Smooth muscle cell (in vitro differentiated cells): Measurements from ENCODE around the gene RPS6KC1. TPM values are rescaled to one million over a fixed set of nuclear protein-coding genes. Genes with fewer than 3 reads are reported as not detected.
A peak's percentile ranks its signal among the peaks of the same experiment; 100 is the strongest.

Experiments used
- DNase-seq: peaks from one replicate; lab custom pipeline; 2025; ENCODE audit not compliant: unreplicated experiment; lab: John Stamatoyannopoulos, UW
- H2AFZ ChIP-seq: fragments of 200-600 bp; sonication (generic); 2 replicates; pipeline ENCODE4 v1.6.0; 2016; ENCODE audit warnings: antibody characterized with exemption, low read depth, mild to moderate bottlenecking
- H3F3A ChIP-seq: fragments of 200-600 bp; sonication (generic); 2 replicates; pipeline ENCODE4 v1.6.0; 2017; ENCODE audit warnings: antibody characterized with exemption, low read depth
- H3K27ac ChIP-seq: fragments of 200-600 bp; sonication (generic); 2 replicates; pipeline ENCODE4 v1.5.1; 2016; ENCODE audit warnings: low read depth, mild to moderate bottlenecking
- H3K27me3 ChIP-seq: fragments of 200-600 bp; sonication (generic); 2 replicates; pipeline ENCODE4 v1.6.1; 2016; ENCODE audit warnings: low read depth, mild to moderate bottlenecking
- H3K36me3 ChIP-seq: fragments of 200-600 bp; sonication (generic); 2 replicates; pipeline ENCODE4 v1.5.1; 2016; ENCODE audit warnings: low read depth
- H3K4me1 ChIP-seq: fragments of 200-600 bp; sonication (generic); 2 replicates; pipeline ENCODE4 v1.5.1; 2016; ENCODE audit warnings: low read depth
- H3K4me2 ChIP-seq: fragments of 200-600 bp; sonication (generic); 2 replicates; pipeline ENCODE4 v1.6.0; 2016; ENCODE audit warnings: mild to moderate bottlenecking
- H3K4me3 ChIP-seq: fragments of 200-600 bp; sonication (generic); 2 replicates; pipeline ENCODE4 v1.5.1; 2016; ENCODE audit warnings: mild to moderate bottlenecking
- H3K79me2 ChIP-seq: fragments of 200-600 bp; sonication (generic); 2 replicates; pipeline ENCODE4 v1.6.0; 2016; ENCODE audit warnings: low read depth, mild to moderate bottlenecking
- H3K9ac ChIP-seq: fragments of 200-600 bp; sonication (generic); 2 replicates; pipeline ENCODE4 v1.6.0; 2016; ENCODE audit warnings: low read depth
- H3K9me3 ChIP-seq: fragments of 200-600 bp; sonication (generic); replicated peaks from 2 replicates; pipeline ENCODE4 v1.5.1; 2016; ENCODE audit warnings: low read depth
- H4K20me1 ChIP-seq: fragments of 200-600 bp; sonication (generic); 2 replicates; pipeline ENCODE4 v1.6.0; 2016; ENCODE audit warnings: low read depth
- WGBS: methylation state at CpG from one replicate; pipeline ENCODE4 v1.1.7; 2016; ENCODE audit warnings: low lambda C conversion rate; 5-methylcytosine and 5-hydroxymethylcytosine counted together
- polyA plus RNA-seq: library from polyadenylated mRNA; unstranded; fragments of >200 nt; fragmentation: Nextera tagmentation; extraction: Ambion mirVana; gene quantifications from 2 replicates; pipeline ENCODE4 v1.2.1, GENCODE V29; 2016
- total RNA-seq: library from RNA; depleted of rRNA; stranded (reverse); fragments of >200 nt; gene quantifications from 2 replicates; pipeline ENCODE4 v1.2.3, GENCODE V29; 2014
- TF ChIP-seq, protein P1 (sequence below): fragments of 200-600 bp; sonication (generic); IDR thresholded peaks from 2 replicates; pipeline ENCODE4 v1.5.1; 2017; ENCODE audit warnings: borderline replicate concordance, mild to moderate bottlenecking, antibody characterized with exemption; ENCODE audit not compliant: insufficient read depth, poor library complexity, severe bottlenecking

Gene RPS6KC1
- total and polyA plus RNA-seq, 2 experiments from 2014 or later = 17.6 to 30.8 TPM

DNA sequence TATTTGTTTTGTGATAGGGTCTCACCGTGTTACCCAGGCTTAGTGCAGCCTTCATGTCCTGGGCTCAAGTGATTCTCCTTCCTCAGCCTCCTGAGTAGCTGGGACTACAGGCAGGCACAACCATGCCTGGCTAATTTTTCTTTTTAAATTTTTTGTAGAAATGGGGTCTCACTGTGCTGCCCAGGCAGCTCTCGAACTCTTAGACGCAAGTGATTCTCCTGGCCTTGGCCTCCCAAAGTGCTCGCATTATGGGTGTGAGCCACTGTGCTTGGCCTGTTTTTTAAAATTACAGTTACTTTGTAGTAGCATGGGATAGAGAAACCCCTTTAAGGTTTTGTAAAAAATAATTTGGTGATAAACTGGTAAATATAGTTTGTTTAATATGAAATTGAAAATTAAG lies 69.9 kb downstream of the RPS6KC1 start:
- H3K9me3 ChIP-seq = no peaks in the 10 kb centered on the region
- no peaks in the 10 kb centered on the region for H3K27me3 ChIP-seq
- H3F3A ChIP-seq = no peaks in the 10 kb centered on the region
- TF ChIP-seq, protein P1, sequence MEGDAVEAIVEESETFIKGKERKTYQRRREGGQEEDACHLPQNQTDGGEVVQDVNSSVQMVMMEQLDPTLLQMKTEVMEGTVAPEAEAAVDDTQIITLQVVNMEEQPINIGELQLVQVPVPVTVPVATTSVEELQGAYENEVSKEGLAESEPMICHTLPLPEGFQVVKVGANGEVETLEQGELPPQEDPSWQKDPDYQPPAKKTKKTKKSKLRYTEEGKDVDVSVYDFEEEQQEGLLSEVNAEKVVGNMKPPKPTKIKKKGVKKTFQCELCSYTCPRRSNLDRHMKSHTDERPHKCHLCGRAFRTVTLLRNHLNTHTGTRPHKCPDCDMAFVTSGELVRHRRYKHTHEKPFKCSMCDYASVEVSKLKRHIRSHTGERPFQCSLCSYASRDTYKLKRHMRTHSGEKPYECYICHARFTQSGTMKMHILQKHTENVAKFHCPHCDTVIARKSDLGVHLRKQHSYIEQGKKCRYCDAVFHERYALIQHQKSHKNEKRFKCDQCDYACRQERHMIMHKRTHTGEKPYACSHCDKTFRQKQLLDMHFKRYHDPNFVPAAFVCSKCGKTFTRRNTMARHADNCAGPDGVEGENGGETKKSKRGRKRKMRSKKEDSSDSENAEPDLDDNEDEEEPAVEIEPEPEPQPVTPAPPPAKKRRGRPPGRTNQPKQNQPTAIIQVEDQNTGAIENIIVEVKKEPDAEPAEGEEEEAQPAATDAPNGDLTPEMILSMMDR = no peak
- no peaks in the 10 kb centered on the region for H3K36me3 ChIP-seq
- no peaks in the 10 kb centered on the region for H3K4me1 ChIP-seq
- peaks cover 64% of the 10 kb centered on the region for H4K20me1 ChIP-seq
- H3K4me3 ChIP-seq = no peak overlapping the region
- no peak overlapping the region for H3K4me2 ChIP-seq
- 92% methylated on average over 4 of the region's 4 CpGs for WGBS
- H3K27ac ChIP-seq = peak overlapping the region; percentile 38
- no peak overlapping the region for H2AFZ ChIP-seq
- peaks cover 42% of the 10 kb centered on the region for H3K79me2 ChIP-seq
- no peak overlapping the region for H3K9ac ChIP-seq
- DNase-seq = no peak

DNA sequence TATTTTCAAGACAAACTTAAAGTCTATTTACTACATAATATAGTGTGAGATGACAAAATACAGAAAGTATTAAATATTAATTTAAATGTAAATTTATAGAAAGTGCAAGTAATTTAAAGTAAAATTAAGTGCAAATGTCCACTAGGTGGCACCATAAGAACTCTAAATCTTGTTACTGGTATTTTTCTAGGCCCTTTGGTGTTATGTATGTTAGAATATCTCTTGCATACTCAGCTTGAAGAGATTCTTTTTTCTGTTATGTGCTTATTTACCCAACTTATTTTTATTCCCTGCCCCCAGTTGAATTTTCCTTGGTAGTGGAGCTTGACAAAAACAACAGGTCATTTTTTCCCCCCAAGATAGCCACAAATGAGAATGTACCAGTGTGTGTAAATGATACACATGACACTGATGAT lies 71.5 kb downstream of the RPS6KC1 start:
- DNase-seq = no peak
- Histone ChIP-seq H3F3A (no peaks in the 10 kb centered on the region), H3K79me2 (peaks cover 47% of the 10 kb centered on the region), H4K20me1 (peaks cover 71% of the 10 kb centered on the region), H3K36me3 (no peaks in the 10 kb centered on the region), H3K9ac (no peak overlapping the region), H3K9me3 (no peaks in the 10 kb centered on the region), H3K27me3 (no peaks in the 10 kb centered on the region), H3K4me2 (no peak overlapping the region), H2AFZ (no peak overlapping the region), H3K27ac (peak overlapping the region; percentile 72), H3K4me3 (no peak overlapping the region), H3K4me1 (no peaks in the 10 kb centered on the region)
- TF ChIP-seq, protein P1 = peak; percentile 70

DNA sequence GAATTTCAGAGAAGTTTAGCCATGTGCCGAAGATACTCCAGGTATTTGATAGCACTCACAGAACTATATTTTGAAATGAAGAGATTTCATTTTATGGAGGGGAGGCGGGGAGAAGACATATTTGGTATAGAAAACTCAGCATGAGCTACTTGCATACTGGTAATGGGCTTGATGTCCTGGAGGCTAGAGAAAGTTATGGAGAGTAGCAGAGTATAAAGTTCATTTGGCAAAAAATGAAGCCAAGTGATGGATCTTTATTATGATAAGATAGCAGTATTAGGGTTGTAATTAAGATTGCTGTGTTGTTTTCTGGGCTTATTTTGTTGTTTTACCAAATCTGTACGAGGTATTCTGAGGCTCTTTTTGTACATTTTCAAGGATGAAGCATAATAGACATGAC lies 72.0 kb downstream of the RPS6KC1 start:
- no peak overlapping the region for H3K9ac ChIP-seq
- H3K27me3 ChIP-seq = no peaks in the 10 kb centered on the region
- no peaks in the 10 kb centered on the region for H3K9me3 ChIP-seq
- 94% methylated on average over 3 of the region's 3 CpGs for WGBS
- no peaks in the 10 kb centered on the region for H3K4me1 ChIP-seq
- H3K4me3 ChIP-seq = no peak overlapping the region
- H3K36me3 ChIP-seq = no peaks in the 10 kb centered on the region
- H2AFZ ChIP-seq = no peak overlapping the region
- TF ChIP-seq, protein P1 = no peak
- H3K79me2 ChIP-seq = peaks cover 44% of the 10 kb centered on the region
- no peaks in the 10 kb centered on the region for H3F3A ChIP-seq
- peak overlapping the region; percentile 72 for H3K27ac ChIP-seq
- no peak for DNase-seq
- peaks cover 65% of the 10 kb centered on the region for H4K20me1 ChIP-seq
- peak overlapping the region; percentile 2 for H3K4me2 ChIP-seq

DNA sequence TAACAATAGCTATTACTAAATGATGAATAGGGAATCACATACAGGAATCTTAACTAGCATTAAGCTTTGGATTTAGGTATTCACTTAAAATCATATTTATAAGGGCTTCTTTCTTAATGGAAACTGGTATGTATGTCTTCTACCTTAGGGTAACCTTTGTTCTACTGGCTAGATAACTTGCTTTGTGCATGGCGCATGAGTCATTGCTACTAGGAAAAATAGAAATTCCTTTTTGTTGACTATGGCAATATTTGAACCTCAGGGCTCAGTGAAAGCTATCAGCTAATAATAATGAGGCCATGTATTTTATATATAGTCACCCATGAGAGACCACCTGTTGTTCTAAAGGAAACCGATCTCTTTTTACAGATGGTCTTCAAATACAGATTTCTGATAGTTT lies 72.5 kb downstream of the RPS6KC1 start:
- Histone ChIP-seq H3K27me3 (no peaks in the 10 kb centered on the region), H4K20me1 (peaks cover 65% of the 10 kb centered on the region), H3K4me3 (no peak overlapping the region), H3K9me3 (no peaks in the 10 kb centered on the region), H3K4me2 (peak overlapping the region; percentile 2), H3K36me3 (no peaks in the 10 kb centered on the region), H3F3A (no peaks in the 10 kb centered on the region), H3K27ac (peak overlapping the region; percentile 72), H2AFZ (no peak overlapping the region), H3K79me2 (peaks cover 40% of the 10 kb centered on the region), H3K4me1 (no peaks in the 10 kb centered on the region), H3K9ac (peak overlapping the region; percentile 4)
- TF ChIP-seq, protein P1 = no peak
- WGBS = 82% methylated on average over 2 of the region's 2 CpGs
- no peak for DNase-seq
